Neural progenitor cell (in vitro differentiated cells): ENCODE results near the gene NAPB.

Experiments used
- CTCF ChIP-seq: fragments of 200-600 bp; sonication (generic); IDR thresholded peaks from 2 replicates; pipeline ENCODE4 v1.5.1; 2017; ENCODE audit warnings: antibody characterized with exemption, mild to moderate bottlenecking
- EZH2phosphoT487 ChIP-seq: fragments of 200-600 bp; sonication (generic); IDR thresholded peaks from 2 replicates; pipeline ENCODE4 v1.6.1; 2017; ENCODE audit warnings: antibody characterized with exemption

- no peak for TF ChIP-seq CTCF
- TF ChIP-seq EZH2phosphoT487: no peak
Measured at GRCh38 chr20:23404196-23404595, 17.1 kb downstream of the NAPB start.
